Tongue (tissue), 2 donors: ENCODE data around the gene PLEKHH2. TPM values are rescaled to one million over a fixed set of nuclear protein-coding genes. Genes with fewer than 3 reads are reported as not detected.
A peak's percentile ranks its signal among the peaks of the same experiment; 100 is the strongest.

Experiments
- DNase-seq: peaks from one replicate; pipeline ENCODE4 v3.0.0-alpha.2; 2015
- total RNA-seq: library from RNA; depleted of rRNA; stranded (reverse); fragments of >200 nt; gene quantifications from one replicate; pipeline ENCODE4 v1.2.3, GENCODE V29; 2014

The PLEKHH2 gene
- total RNA-seq, 1 donor from 2014 or later = 26.0 TPM

DNA sequence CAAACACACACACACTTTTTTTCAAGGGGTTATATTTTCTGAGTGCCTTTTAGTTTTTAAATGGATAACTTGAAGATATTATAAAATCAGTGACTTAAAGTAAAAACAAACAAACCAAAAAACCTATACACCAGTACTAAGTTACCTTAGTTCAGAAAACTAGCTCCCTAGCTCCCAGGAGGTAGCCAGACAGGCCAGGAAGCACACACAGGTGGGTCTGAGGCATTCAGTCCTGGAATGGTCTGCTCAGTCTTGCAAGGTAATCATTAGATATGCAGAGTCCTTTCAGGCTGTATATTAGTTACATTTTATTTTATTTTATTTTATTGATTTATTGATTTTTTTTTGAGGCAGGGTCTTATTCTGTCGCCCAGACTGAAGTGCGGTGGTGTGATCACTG is 126.0 kb downstream of the PLEKHH2 start:
- no peak for DNase-seq

- DNase-seq = peak; percentile 32
Observed at GRCh38 chr2:43764086-43764705, 127.1 kb downstream of the PLEKHH2 start.

DNA sequence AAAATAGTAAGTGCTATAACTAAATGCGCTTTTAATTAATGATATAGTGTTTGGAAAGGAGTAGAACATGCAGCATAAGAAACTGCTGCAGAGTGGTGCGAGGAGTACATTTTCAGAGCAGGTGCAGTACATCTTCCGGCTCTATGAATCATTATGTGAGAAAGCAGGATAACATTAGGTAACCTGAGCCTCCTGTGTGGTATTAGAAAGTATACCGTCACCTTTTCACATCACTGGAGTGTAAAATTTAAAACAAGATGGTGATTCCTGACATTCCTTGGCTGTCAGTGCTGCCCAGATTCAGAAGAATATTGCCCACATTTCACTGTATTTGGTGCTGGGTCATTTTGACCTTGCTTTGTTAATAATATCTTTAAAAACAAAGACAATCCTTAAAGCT is 128.9 kb downstream of the PLEKHH2 start:
- DNase-seq = no peak

- DNase-seq = peak; percentile 97
Observed at GRCh38 chr2:43773876-43774613, 137.0 kb downstream of the PLEKHH2 start, which contains the start of gene DYNC2LI1. Gene DYNC2LI1 (plus strand): TSS chr2:43774039. CDS start chr2:43774139, 100 bp downstream.

DNA sequence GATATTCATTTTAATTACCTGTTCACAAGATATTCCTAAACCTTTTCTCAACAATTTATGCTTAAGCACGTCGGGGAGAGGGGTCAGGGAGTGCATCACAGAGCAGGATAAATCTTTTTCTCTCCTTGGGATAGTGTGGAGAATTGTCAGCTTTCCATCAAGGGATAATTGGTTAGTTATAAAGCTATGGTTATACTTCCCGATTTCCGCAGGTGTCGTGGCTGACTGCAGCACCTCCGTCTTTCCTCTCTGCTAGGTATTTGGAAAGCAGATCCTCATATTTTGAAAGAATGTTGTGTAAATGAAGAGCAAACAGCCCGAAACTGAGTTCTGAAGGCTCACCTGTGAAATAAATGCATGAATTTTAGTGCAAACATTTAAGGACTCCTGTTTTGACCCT is 137.6 kb downstream of the PLEKHH2 start:
- no peak for DNase-seq

DNA sequence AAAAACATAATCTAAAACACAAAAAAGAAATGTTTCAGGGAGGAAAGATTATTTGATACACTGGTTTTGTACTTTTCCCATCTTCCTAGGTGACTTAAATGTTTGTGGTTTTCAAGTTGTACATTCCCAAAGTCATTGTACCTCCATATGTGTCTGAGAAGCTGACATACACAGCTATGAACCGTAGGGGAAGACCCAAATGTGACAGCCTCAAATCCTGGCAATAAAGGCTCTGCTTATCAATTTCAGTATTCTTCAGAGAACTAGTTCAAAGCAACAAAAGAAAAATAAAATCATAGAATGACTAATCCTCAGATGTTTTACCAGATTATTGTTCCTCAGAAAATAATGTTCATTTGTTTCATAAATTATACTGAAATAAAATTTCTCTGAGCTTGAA is 139.3 kb downstream of the PLEKHH2 start:
- DNase-seq = no peak

- DNase-seq = no peak
Observed at GRCh38 chr2:43777306-43777926, 140.4 kb downstream of the PLEKHH2 start.

GRCh38 chr2:43778233-43778632 is 141.2 kb downstream of the PLEKHH2 start:
- no peak for DNase-seq

DNA sequence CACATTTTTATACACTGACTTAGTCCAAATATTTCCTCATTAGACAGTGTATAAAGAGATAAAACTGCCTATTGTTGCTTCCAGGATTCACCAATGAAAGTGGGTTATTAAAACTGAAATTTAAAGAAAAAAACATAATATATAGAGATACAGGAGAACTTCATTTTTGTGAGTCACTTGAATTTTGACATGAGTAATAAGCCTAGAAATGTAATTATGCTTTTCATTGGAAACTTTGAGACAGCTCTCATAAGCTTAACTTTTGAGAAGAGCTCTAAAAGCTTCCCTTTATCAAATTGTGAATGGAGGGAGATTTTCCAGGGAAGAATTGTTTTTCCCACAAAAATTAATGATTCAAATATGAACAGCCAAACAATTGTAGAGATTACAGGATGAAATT is 150.8 kb downstream of the PLEKHH2 start:
- no peak for DNase-seq

GRCh38 chr2:43788646-43789045 is 151.6 kb downstream of the PLEKHH2 start:
- no peak for DNase-seq

GRCh38 chr2:43790147-43790546 is 153.1 kb downstream of the PLEKHH2 start:
- DNase-seq = peak; percentile 40

DNA sequence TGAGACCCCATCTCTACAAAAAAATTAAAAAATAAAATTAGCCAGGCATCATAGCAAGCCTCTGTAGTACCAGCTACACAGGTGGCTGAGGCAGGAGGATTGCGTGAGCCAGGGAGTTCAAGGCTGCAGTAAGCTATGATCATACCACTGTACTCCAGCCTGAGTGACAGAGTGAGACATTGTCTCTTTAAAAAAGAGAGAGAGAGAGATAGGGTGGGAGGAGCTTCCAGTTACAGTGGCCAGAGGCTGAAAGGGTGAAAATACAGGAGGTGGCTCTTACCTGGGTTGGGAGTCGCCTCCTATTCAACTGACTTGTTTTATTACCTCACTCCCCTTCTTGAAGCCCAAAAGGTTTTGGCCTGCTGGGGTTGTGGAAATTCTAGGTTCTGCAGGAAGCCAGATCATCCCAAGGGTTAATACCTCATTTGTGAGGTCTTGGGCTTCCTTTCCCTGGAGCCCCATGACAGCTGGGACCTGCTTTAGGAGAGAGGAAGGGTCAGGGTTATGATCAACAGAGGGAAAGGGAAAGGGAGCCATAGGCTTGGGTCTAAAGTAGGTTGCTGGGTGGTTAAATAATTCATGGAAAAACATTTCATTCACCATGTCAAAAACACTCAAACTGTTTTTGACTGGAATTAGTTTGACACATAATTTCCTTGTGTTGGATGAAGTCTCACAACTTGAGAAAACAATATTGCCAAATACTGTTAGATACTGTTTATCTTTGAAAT is 154.1 kb downstream of the PLEKHH2 start:
- DNase-seq = no peak

DNA sequence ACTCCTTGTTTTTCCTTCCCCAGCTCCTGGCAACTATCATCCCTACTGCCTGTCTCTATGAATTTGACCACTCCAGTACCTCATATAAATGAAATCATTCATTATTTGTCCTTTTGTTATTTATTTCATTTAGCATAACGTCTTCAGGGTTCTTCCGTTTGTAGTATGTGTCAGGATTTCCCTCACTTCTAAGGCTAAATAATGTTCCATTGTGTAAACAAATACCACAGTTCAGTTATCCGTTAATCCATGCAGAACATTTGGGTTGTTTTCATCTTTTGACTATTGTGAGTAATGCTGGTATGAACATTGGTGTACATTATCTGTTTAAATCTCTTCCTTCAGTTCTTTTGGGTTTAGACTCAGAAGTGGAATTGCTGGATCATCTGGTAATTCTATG is 155.6 kb downstream of the PLEKHH2 start:
- DNase-seq = no peak

DNA sequence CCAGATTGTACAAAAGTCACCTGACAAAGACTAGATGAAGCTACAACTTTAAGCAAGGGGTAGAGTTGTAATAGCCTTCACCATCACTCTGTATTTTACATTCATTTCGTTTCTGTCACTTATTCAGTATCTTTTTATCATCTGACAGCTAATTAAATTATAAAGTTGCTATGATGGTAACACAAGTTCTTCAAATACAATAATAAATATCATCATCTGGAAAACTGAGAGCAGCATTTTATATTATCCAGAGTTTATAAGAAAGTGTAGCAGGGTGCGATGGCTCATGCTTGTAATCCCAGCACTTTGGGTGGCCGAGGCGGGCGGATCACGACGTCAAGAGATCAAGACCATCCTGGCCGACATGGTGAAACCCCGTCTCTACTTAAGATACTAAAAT is 157.9 kb downstream of the PLEKHH2 start:
- no peak for DNase-seq

DNA sequence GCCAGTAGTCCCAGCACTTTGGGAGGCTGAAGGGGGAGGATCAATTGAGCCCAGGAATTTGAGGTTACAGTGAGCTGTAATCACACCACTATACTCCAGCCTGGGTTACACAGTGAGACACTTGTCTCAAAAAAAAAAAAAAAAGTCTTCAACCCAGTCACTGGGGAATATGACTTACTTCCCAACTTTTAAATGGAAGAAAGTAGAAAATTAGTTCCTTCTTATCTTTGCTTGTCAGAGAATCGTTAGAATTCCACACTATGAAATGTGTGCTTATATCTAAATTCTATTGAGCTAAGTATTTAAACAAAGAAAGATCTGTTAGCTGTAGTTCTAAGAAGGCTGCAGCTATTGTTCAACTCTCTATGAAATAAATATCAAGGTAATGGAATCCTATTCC is 159.1 kb downstream of the PLEKHH2 start:
- DNase-seq = no peak

GRCh38 chr2:43798300-43798699 is 161.2 kb downstream of the PLEKHH2 start:
- no peak for DNase-seq

GRCh38 chr2:43800894-43801293 is 163.8 kb downstream of the PLEKHH2 start:
- no peak for DNase-seq

- DNase-seq = no peak
Observed at GRCh38 chr2:43802135-43802534, 165.1 kb downstream of the PLEKHH2 start.

GRCh38 chr2:43803113-43803512 is 166.1 kb downstream of the PLEKHH2 start:
- no peak for DNase-seq

DNA sequence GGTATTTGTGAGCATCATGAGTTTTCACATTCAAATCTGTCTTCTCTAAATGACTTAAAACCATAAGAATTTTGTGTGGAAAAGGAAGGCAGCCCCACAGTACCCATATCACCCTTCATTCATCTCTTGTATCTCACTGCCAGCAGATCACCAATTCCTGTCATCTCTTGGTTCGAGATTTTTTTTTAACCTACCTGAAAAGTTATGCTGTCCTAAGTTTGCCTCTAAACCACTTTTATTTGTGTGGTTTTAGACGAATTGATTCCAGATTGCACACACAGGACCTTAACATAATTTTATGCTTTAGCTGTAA is 169.6 kb downstream of the PLEKHH2 start:
- DNase-seq = no peak

DNA sequence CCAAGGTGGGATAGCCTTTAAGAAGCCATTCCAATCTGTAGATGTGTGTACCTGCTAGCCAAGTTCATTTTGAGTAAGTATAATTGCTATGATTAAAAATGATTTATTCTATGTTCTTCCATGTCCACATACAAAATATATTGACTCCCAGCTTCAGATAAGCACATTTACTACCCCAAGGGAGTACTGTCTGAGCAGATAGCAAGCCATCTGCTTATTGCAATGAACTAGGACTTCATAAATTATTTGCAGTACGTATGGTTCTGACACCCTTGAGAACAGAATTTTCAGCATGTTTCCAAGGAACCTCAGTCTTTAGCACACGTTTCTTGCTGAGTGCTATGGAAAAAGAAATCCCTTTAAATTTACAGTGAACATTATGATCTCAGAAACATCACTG is 173.4 kb downstream of the PLEKHH2 start:
- DNase-seq = no peak

DNA sequence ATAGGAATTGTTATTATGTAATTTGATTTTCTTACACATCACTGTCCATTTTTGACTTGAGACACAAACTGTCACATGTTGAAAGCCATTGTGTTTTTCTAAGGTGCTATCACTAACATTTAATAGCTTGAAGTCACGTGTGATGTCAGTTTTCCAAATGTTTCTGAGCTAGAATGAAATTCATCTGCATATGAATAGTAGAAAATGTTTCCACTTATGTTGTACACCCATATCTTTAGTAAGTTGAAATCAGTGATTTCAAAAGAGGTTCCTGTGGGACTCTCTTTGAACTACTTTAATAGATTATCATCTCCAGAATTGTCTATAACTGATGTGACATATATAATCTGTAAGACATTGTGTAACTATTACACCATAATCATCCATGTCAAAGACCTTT is 173.8 kb downstream of the PLEKHH2 start:
- DNase-seq = no peak

DNA sequence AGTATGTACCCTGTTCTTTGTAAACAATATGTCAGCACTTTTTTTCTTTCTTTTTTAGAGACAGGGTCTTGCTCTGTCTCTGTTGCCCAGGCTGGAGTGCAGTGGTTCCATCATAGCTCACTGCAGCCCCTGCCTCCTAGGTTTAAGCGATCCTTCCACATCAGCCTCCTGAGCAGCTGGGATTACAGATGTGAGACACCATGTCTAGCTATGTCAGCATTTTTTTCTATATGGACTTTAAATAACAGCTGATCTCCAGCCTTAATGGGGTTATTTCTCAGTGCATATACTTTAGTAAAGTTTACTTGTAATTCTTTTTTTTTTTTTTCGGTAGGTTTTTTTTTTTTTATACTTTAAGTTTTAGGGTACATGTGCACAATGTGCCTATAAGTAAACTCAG is 174.9 kb downstream of the PLEKHH2 start:
- no peak for DNase-seq
